Measurements from ENCODE around the gene GLP2R.
A peak's percentile ranks its signal among the peaks of the same experiment; 100 is the strongest.

Gene GLP2R

DNA sequence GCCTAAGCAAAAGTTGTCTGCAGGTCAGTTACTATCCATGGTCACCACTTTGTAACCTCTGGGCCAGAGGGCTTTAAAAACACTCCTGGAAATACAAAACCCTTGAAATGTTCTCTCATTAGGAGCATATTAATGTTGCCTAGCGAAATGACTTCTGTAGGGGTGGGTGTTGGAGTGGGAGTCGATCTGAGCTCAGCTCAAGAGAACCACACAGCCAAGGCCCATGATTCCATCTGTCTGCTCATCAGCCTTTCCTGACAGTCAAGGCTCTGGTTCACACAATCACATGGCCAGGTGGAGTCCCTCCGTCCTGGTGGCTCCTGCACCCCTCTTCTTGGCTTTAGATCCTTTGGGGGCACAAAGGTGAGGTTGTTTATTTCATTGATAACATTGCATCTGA, 52.6 kb downstream of the GLP2R start:
- DNase-seq (ENCODE audit: low read depth in 2 of 2), result no peak
- no peak overlapping the region for H3K4me3 ChIP-seq (replicated peaks in 1 of 2; ENCODE audit: low read depth in 2 of 2, low read length in 2 of 2)
- no peak for TF ChIP-seq CTCF (IDR thresholded peaks at IDR 0.05; ENCODE audit: low read depth, low read length)

DNA sequence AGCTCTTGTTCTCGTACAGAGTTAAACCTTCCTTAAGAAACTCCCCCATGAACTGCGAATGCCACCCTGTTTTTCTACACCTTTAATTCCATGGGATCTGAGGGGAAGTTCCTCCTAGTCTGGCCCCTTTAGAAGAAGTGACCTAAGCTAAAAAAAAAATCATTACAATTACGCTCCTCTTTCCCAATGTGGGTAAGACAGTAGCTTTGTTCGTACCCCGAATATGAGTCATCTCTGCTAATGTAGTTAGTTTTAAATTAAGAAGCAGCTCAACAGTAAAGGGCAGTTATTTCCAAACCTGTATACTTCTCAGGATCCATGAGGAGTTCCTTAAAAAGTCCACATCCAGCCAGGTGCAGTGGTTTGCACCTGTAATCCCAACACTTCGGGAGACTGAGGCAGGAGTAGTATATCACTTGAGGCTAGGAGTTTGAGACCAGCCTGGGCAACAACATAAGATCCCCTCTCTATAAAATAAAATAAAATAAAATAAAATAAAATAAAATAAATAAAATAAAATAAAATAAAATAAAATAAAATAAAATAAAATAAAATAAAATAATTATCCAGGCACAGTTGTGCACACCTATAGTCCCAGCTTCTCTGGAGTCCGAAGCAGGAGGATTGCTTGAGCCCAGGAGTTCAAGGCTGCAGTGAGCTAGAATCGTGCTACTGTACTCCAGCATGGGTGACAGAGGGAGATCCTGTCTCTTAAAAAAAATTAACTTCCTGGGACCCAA, 53.2 kb downstream of the GLP2R start:
- TF ChIP-seq CTCF (IDR thresholded peaks at IDR 0.05; ENCODE audit: low read depth, low read length), result no peak
- H3K4me3 ChIP-seq (replicated peaks in 1 of 2; ENCODE audit: low read depth in 2 of 2, low read length in 2 of 2), result no peak overlapping the region
- DNase-seq (ENCODE audit: low read depth in 2 of 2), result no peak

DNA sequence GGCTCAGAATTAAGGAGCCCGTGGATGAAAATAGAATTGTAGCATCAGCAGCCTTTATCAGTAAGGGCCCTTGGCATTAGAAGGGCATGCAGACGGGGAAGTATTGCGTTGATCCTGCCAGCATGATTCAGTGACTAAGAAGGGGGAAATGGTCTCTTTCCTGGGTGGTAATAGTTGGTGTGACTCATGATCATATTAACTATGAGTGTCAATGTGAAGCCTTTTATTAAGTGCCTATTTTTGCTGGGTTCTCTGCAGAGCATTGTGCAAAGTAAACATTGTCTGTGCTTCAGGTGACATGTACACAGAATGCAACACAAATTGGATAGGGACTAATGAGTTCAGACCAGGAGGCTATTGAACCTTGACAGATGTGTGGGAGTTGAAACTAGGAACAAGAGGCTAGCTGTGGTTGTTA, 54.9 kb downstream of the GLP2R start:
- no peak for TF ChIP-seq CTCF (IDR thresholded peaks at IDR 0.05; ENCODE audit: low read depth, low read length)
- DNase-seq (ENCODE audit: low read depth in 2 of 2), result peak in 1 of 2 donors; percentile 56
- no peak overlapping the region for H3K4me3 ChIP-seq (replicated peaks in 1 of 2; ENCODE audit: low read depth in 2 of 2, low read length in 2 of 2)

DNA sequence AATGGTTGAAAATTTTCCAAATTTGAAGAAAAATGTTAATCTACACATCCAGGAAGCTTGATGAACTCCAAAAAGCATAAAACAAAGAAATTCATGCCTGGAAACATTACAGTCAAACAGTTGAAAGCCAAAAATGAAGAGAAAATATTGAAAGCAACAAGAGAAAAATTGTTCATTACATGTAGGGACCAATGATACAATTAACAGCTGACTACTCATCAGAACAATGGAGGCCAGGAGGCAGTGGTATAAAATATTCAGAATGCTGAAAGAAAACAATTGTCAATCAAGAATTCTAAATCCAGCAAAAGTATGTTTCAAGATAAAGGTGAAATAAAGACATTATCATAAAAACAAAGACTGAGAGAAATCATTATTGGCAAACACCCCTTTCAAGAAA, 57.7 kb downstream of the GLP2R start:
- DNase-seq (ENCODE audit: low read depth in 2 of 2), result no peak
- no peak for TF ChIP-seq CTCF (IDR thresholded peaks at IDR 0.05; ENCODE audit: low read depth, low read length)
- no peak overlapping the region for H3K4me3 ChIP-seq (replicated peaks in 1 of 2; ENCODE audit: low read depth in 2 of 2, low read length in 2 of 2)

DNA sequence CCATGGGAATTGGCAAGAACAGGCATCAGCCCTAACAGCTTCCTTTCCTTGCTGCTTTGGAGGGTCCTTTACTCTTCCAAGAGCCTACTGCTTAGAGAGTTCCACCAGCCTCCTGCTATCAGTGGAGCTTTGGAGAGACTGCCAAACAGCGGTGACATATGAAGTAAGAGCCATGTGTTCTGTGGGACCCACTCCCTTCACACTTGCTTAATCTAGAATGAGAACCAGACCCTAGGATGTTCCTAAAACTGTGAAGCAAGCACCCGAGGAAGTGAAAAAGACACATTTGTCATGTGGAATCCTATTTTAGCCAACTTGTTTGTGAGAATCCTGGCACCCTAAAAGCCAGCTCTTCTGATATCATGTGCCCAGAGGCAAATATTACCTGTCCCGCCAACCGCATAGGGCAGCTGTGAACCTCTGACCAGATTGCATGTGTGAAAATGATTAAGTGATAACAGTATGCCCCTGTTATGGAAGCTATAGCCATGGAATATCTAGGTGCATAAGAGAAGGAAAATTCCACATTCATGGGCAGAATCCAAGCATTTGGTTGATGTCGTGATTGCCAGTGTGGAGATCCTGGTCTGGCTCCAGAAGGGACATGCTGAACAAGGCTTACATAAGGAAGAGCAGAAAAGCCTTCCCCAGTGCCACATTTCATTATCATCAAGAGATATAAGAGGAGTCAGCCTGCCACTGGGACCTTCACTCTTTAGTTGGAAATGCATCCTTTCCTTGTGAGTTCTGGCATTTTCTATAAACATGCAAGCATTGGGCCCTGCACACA, 60.6 kb downstream of the GLP2R start:
- TF ChIP-seq CTCF (IDR thresholded peaks at IDR 0.05; ENCODE audit: low read depth, low read length), result no peak
- no peak overlapping the region for H3K4me3 ChIP-seq (replicated peaks in 1 of 2; ENCODE audit: low read depth in 2 of 2, low read length in 2 of 2)
- no peak for DNase-seq (ENCODE audit: low read depth in 2 of 2)

- DNase-seq (ENCODE audit: low read depth in 2 of 2), result no peak
- no peak for TF ChIP-seq CTCF (IDR thresholded peaks at IDR 0.05; ENCODE audit: low read depth, low read length)
- no peak overlapping the region for H3K4me3 ChIP-seq (replicated peaks in 1 of 2; ENCODE audit: low read depth in 2 of 2, low read length in 2 of 2)
Observed at GRCh38 chr17:9887508-9887907, 61.8 kb downstream of the GLP2R start.
